HepG2 (cell line): Measurements from ENCODE around the gene TAT. TPM values are rescaled to one million over a fixed set of nuclear protein-coding genes. Genes with fewer than 3 reads are reported as not detected.
A peak's percentile ranks its signal among the peaks of the same experiment; 100 is the strongest.

Source experiments
- ATAC-seq: fragments of 200-7000 bp; cut with Tn5 transposase; 3 replicates; pipeline ENCODE4 v1.9.1; 2020; ENCODE audit warnings: mild to moderate bottlenecking, moderate library complexity
- BruUV-seq: library from RNA; stranded (reverse); fragments of 400-500 nt; replicated peaks from 2 replicates; lab custom pipeline; 2021; lab: Mats Ljungman, UMichigan
- CTCF ChIA-PET: fragments of 300-600 bp; formaldehyde crosslinking; extraction: SDS; loops from one replicate; lab custom pipeline; 2021; ENCODE audit warnings: low total read pairs, inconsistent platforms, low intra/inter-chr PET ratio; lab: Yijun Ruan, JAX
- POLR2A ChIA-PET: fragments of 350-600 bp; sonication (Branson Sonifier 250); formaldehyde crosslinking; loops from one replicate; lab custom pipeline; 2020; ENCODE audit warnings: antibody characterized with exemption, inconsistent platforms; lab: Yijun Ruan, JAX
- DNase-seq: peaks from one replicate; pipeline ENCODE4 v3.0.0-alpha.2; 2015; ENCODE audit warnings: low spot score
- FAIRE-seq: peaks from 3 replicates; lab custom pipeline; 2011; peaks lifted over from hg19 to GRCh38; lab: Jason Lieb, UNC
- H2AFZ ChIP-seq: one replicate; pipeline ENCODE4 v1.6.1; 2011; ENCODE audit warnings: low read length, inconsistent platforms
- H3K27ac ChIP-seq: fragments of 300-600 bp; 3 replicates; pipeline ENCODE4 v1.8.0; 2011; ENCODE audit warnings: mixed run types, mild to moderate bottlenecking, mixed read lengths, low read length, inconsistent platforms; ENCODE audit not compliant: insufficient read depth; ENCODE audit errors: extremely low read length
- H3K27me3 ChIP-seq, 2 experiments: fragments of 200-600 bp in 1 of 2; 2 replicates in 1 of 2; 3 replicates in 1 of 2; pipeline versions ENCODE4 v1.6.0 to v1.8.0; 2011; ENCODE audit warnings: low read length in 2 of 2, mild to moderate bottlenecking in 2 of 2, moderate library complexity in 2 of 2, inconsistent platforms in 1 of 2; ENCODE audit not compliant: insufficient read depth in 2 of 2, control insufficient read depth in 1 of 2
- H3K36me3 ChIP-seq, 2 experiments: fragments of 200-600 bp in 1 of 2; replicated peaks in 1 of 2; 2 replicates in 1 of 2; 3 replicates in 1 of 2; pipeline versions ENCODE4 v1.5.1 to v1.8.0; 2011; ENCODE audit warnings: low read length in 2 of 2, inconsistent platforms in 1 of 2; ENCODE audit not compliant: insufficient read depth in 2 of 2, control insufficient read depth in 1 of 2
- H3K4me1 ChIP-seq: 2 replicates; pipeline ENCODE4 v1.5.1; 2012; ENCODE audit warnings: low read length, inconsistent platforms; ENCODE audit not compliant: insufficient read depth
- H3K4me2 ChIP-seq: 2 replicates; pipeline ENCODE4 v1.6.0; 2011; ENCODE audit warnings: low read depth, low read length, inconsistent platforms
- H3K4me3 ChIP-seq, 3 experiments: fragments of 200-600 bp in 1 of 3; sonication (generic), shearing (Covaris generic) in 1 of 3; replicated peaks in 1 of 3; 2 replicates each; pipeline ENCODE4 v1.5.1; 2011 to 2016; ENCODE audit warnings: low read length in 3 of 3, inconsistent platforms in 2 of 3, low read depth in 2 of 3, mild to moderate bottlenecking in 2 of 3, control low read depth in 1 of 3, mixed read lengths in 1 of 3; ENCODE audit not compliant: insufficient read depth in 1 of 3
- H3K79me2 ChIP-seq: one replicate; pipeline ENCODE4 v1.6.1; 2011; ENCODE audit warnings: low read length, inconsistent platforms; ENCODE audit not compliant: insufficient read depth
- H3K9ac ChIP-seq: 2 replicates; pipeline ENCODE4 v1.6.0; 2011; ENCODE audit warnings: mild to moderate bottlenecking, low read depth, low read length, inconsistent platforms; ENCODE audit not compliant: insufficient read depth
- H3K9me3 ChIP-seq: 2 replicates; pipeline ENCODE4 v1.5.1; 2012; ENCODE audit warnings: mild to moderate bottlenecking, low read length
- H4K20me1 ChIP-seq: 2 replicates; pipeline ENCODE4 v1.6.0; 2011; ENCODE audit warnings: inconsistent platforms, mild to moderate bottlenecking, low read length, moderate library complexity; ENCODE audit not compliant: insufficient read depth
- CBX2 ChIP-seq, 2 experiments: fragments of 200-600 bp in 1 of 2; sonication (generic); formaldehyde crosslinking in 1 of 2; IDR thresholded peaks; 2 replicates each; pipeline versions ENCODE4 v1.7.0 to v1.8.1; 2018 to 2022; ENCODE audit warnings: low read depth in 2 of 2, low read length in 1 of 2, mild to moderate bottlenecking in 1 of 2, missing genetic modification reagents in 1 of 2
- CEBPB ChIP-seq: IDR thresholded peaks from 2 replicates; pipeline ENCODE4 v1.6.1; 2011; ENCODE audit warnings: low read depth, low read length, improper control_type of control experiment, borderline replicate concordance
- FOXA3 ChIP-seq: IDR thresholded peaks from 2 replicates; pipeline ENCODE4 v1.6.1; 2016; ENCODE audit warnings: missing genetic modification reagents, missing compliant biosample characterization
- GATAD2A ChIP-seq: IDR thresholded peaks from 2 replicates; pipeline ENCODE4 v1.6.1; 2016
- HNF4A ChIP-seq: sonication (generic); formaldehyde crosslinking; IDR thresholded peaks from 2 replicates; pipeline ENCODE4 v1.4.0; 2020; ENCODE audit warnings: missing genetic modification reagents
- MLLT10 ChIP-seq: sonication (generic); formaldehyde crosslinking; IDR thresholded peaks from 2 replicates; pipeline ENCODE4 v1.4.0; 2020; ENCODE audit warnings: missing genetic modification reagents
- SOX6 ChIP-seq, 2 experiments: fragments of 450-650 bp in 1 of 2; sonication (generic) in 1 of 2; formaldehyde crosslinking in 1 of 2; IDR thresholded peaks; 2 replicates each; pipeline versions ENCODE4 v1.4.0 to v1.6.1; 2017 to 2020; ENCODE audit warnings: antibody characterized with exemption in 1 of 2, mild to moderate bottlenecking in 1 of 2, missing genetic modification reagents in 1 of 2
- ZNF883 ChIP-seq: sonication (generic); formaldehyde crosslinking; IDR thresholded peaks from 2 replicates; pipeline ENCODE4 v1.5.1; 2020; ENCODE audit warnings: mild to moderate bottlenecking, missing genetic modification reagents; ENCODE audit errors: not compliant biosample characterization
- WGBS: methylation state at CpG from one replicate; pipeline ENCODE4 v1.1.6; 2017; ENCODE audit warnings: low lambda C conversion rate; 5-methylcytosine and 5-hydroxymethylcytosine counted together
- in situ Hi-C: cut with HindIII; loops from 2 replicates; pipeline ENCODE4 v1.10.0; 2017; ENCODE audit warnings: low pct_unique_long_range_greater_than_20kb; ENCODE audit not compliant: extremely low pct_ligation_motif_present
- intact Hi-C: fragments of 100-400 bp; cut with micrococcal nuclease; formaldehyde crosslinking; loops from one replicate; pipeline ENCODE4 v1.10.0; 2022; ENCODE audit not compliant: unreplicated experiment
- polyA plus RNA-seq, 8 experiments: library from polyadenylated mRNA; depleted of rRNA in 3 of 8; stranded (reverse) in 7 of 8; unstranded in 1 of 8; fragments of >200 nt; fragmentation: Illumina TruSeq in 4 of 8; extraction: Trizol in 4 of 8; gene quantifications; 2 replicates each; pipeline versions ENCODE4 v1.2.1 to v1.2.3, GENCODE V29; 2011 to 2016; ENCODE audit warnings: low read depth in 4 of 8, missing spikeins in 1 of 8, mixed read lengths in 1 of 8; ENCODE audit not compliant: insufficient read depth in 1 of 8
- total RNA-seq, 5 experiments: library from RNA; depleted of rRNA; stranded (reverse); fragments of >200 nt; fragmentation: Illumina TruSeq; extraction: Trizol; gene quantifications; 2 replicates each; pipeline ENCODE4 v1.2.3, GENCODE V29; 2016; ENCODE audit warnings: low read depth in 1 of 5
- TF ChIP-seq, protein P1 (sequence below): sonication (generic); formaldehyde crosslinking; IDR thresholded peaks from 2 replicates; pipeline ENCODE4 v1.8.0; 2022; ENCODE audit warnings: mild to moderate bottlenecking, missing genetic modification reagents, borderline replicate concordance
- TF ChIP-seq, protein P2 (sequence below): sonication (generic); formaldehyde crosslinking; conservative IDR thresholded peaks from 2 replicates; pipeline ENCODE4 v1.4.0; 2020; ENCODE audit warnings: missing genetic modification reagents

The TAT gene
- total and polyA plus RNA-seq, 2 of the 13 experiments (the other 11 are each of a cell fraction or from before 2014, with no cell fraction given) = 1.6 to 5.8 TPM

DNA sequence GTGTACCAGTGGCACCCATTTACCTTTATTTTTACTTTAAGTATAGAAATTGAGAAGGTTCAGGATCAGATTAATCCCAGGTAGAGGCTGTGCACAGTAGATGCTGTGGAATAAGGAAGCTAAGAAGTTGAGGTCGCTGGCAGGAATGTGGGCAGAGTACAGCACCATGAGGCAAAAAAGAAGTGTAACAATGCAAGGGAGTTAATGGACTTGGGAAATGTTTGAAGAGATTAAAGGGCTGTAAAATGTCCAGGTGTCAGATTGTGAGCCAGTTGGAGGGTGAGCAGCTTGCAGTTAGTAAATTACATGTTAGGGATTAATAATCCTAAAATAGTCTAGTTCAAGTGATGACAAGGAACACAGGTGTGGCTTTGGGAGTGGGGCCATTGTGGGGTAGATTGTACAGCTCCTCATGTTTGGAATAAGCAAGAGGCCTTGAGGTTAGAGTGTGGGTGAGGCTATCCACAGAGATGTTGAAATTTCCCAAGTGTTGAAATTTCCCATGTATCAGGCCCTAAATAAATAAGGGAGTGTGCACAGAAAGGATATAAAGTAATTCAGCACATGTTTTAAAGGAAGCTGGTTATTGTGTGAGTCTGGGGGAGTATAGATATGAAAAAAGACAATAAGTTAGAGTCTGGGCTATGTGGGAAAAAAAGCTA is 21.5 kb downstream of the TAT start:
- Histone ChIP-seq H3K27me3 (no peaks in the 10 kb centered on the region), H4K20me1 (no peaks in the 10 kb centered on the region), H3K79me2 (no peaks in the 10 kb centered on the region), H3K36me3 (no peaks in the 10 kb centered on the region), H3K27ac (no peak overlapping the region), H3K4me1 (peaks cover 54% of the 10 kb centered on the region), H3K9ac (no peak overlapping the region), H3K4me3 (no peak overlapping the region), H2AFZ (no peak overlapping the region), H3K4me2 (no peak overlapping the region), H3K9me3 (no peaks in the 10 kb centered on the region)
- intact Hi-C loops (no loop called here), in situ Hi-C loops (no loop called here)
- WGBS = 10% methylated on average over 1 of the region's 1 CpG
- BruUV-seq = no TSS peak
- TF ChIP-seq, protein P1, sequence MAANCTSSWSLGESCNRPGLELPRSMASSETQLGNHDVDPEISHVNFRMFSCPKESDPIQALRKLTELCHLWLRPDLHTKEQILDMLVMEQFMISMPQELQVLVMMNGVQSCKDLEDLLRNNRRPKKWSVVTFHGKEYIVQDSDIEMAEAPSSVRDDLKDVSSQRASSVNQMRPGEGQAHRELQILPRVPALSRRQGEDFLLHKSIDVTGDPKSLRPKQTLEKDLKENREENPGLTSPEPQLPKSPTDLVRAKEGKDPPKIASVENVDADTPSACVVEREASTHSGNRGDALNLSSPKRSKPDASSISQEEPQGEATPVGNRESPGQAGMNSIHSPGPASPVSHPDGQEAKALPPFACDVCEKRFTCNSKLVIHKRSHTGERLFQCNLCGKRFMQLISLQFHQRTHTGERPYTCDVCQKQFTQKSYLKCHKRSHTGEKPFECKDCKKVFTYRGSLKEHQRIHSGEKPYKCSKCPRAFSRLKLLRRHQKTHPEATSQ (CRISPR knock-in tag) = no peak
- no peak for TF ChIP-seq MLLT10 (CRISPR knock-in tag)
- no peak for TF ChIP-seq HNF4A (CRISPR knock-in tag)
- 0 out of 2 replicates have a peak, but pooled peaks have one; percentile 11 for TF ChIP-seq FOXA3 (CRISPR knock-in tag)
- TF ChIP-seq GATAD2A = peak; percentile 37; the same call in 1 of the 2 replicates
- TF ChIP-seq CEBPB = peak; percentile 49; the same call in 1 of the 2 replicates
- no peak for TF ChIP-seq ZNF883 (CRISPR knock-in tag)
- TF ChIP-seq, protein P2, sequence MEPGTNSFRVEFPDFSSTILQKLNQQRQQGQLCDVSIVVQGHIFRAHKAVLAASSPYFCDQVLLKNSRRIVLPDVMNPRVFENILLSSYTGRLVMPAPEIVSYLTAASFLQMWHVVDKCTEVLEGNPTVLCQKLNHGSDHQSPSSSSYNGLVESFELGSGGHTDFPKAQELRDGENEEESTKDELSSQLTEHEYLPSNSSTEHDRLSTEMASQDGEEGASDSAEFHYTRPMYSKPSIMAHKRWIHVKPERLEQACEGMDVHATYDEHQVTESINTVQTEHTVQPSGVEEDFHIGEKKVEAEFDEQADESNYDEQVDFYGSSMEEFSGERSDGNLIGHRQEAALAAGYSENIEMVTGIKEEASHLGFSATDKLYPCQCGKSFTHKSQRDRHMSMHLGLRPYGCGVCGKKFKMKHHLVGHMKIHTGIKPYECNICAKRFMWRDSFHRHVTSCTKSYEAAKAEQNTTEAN (CRISPR knock-in tag) = no peak
- TF ChIP-seq SOX6 (IDR thresholded peaks at IDR 0.05) = no peak
- TF ChIP-seq SOX6 (CRISPR knock-in tag; IDR thresholded peaks at IDR 0.05) = peak; percentile 24; the same call in 1 of the 2 replicates
- no peak for TF ChIP-seq CBX2 (IDR thresholded peaks at IDR 0.05; ENCODE audit: low read depth, low read length)
- TF ChIP-seq CBX2 (CRISPR knock-in tag; IDR thresholded peaks at IDR 0.05; ENCODE audit: low read depth) = no peak
- FAIRE-seq = no peak
- DNase-seq = no peak
- CTCF ChIA-PET = no interaction called here
- peak; percentile 36 for ATAC-seq
- POLR2A ChIA-PET = interaction anchor here (1.0 to 1.5 kb wide), 3 partner anchors 10 to 39 kb away, joined by 4 to 15 read pairs (median 5); no protein-coding TSS in a partner anchor
